Endothelial cell of umbilical vein (primary cell): ENCODE measurements around the gene HDAC7. TPM values are rescaled to one million over a fixed set of nuclear protein-coding genes. Genes with fewer than 3 reads are reported as not detected.
A peak's percentile ranks its signal among the peaks of the same experiment; 100 is the strongest.

Experiments
- BruUV-seq: library from RNA; stranded (reverse); fragments of 400-500 nt; replicated peaks from 2 replicates; lab custom pipeline; 2021; lab: Mats Ljungman, UMichigan
- CTCF ChIA-PET: fragments of 300-600, 350-600 bp; sonication (Branson Sonifier 250); formaldehyde crosslinking; loops from one replicate; lab custom pipeline; 2021; ENCODE audit warnings: antibody characterized with exemption, inconsistent platforms; lab: Charles Lee
- POLR2A ChIA-PET: fragments of 300-600, 350-600 bp; sonication (Branson Sonifier 250); formaldehyde crosslinking; loops from one replicate; lab custom pipeline; 2021; ENCODE audit warnings: antibody characterized with exemption, inconsistent platforms; lab: Charles Lee
- DNase-seq: peaks from one replicate; pipeline ENCODE4 v3.0.0-alpha.2; 2011; ENCODE audit warnings: low read depth, low spot score
- FAIRE-seq: peaks from 2 replicates; lab custom pipeline; 2011; peaks lifted over from hg19 to GRCh38; lab: Jason Lieb, UNC
- H2AFZ ChIP-seq: 2 replicates; pipeline ENCODE4 v1.6.0; 2012; ENCODE audit warnings: low read depth, low read length, control low read depth, inconsistent platforms
- H3K27ac ChIP-seq: 2 replicates; pipeline ENCODE4 v1.5.1; 2011; ENCODE audit warnings: low read depth, mild to moderate bottlenecking, control low read depth, low read length, moderate library complexity; ENCODE audit not compliant: insufficient read depth
- H3K27me3 ChIP-seq, 2 experiments: 2 replicates each; pipeline versions ENCODE4 v1.6.0 to v1.6.1; 2011; ENCODE audit warnings: low read length in 2 of 2, mixed read lengths in 1 of 2; ENCODE audit not compliant: control insufficient read depth in 2 of 2, insufficient read depth in 2 of 2
- H3K36me3 ChIP-seq, 2 experiments: 2 replicates in 1 of 2; 3 replicates in 1 of 2; pipeline ENCODE4 v1.5.1; 2011; ENCODE audit warnings: low read length in 2 of 2, mild to moderate bottlenecking in 1 of 2, moderate library complexity in 1 of 2; ENCODE audit not compliant: control insufficient read depth in 2 of 2, insufficient read depth in 2 of 2; ENCODE audit errors: extremely low read depth in 1 of 2
- H3K4me1 ChIP-seq: 3 replicates; pipeline ENCODE4 v1.5.1; 2011; ENCODE audit warnings: mild to moderate bottlenecking, low read length; ENCODE audit not compliant: control insufficient read depth, insufficient read depth; ENCODE audit errors: extremely low read depth
- H3K4me2 ChIP-seq: 2 replicates; pipeline ENCODE4 v1.6.1; 2011; ENCODE audit warnings: low read length, control low read depth, mixed read lengths; ENCODE audit not compliant: insufficient read depth
- H3K4me3 ChIP-seq, 3 experiments: fragments of 200-600 bp in 1 of 3; sonication (generic), shearing (Covaris generic) in 1 of 3; replicated peaks in 1 of 3; 2 replicates each; pipeline ENCODE4 v1.5.1; 2011 to 2016; ENCODE audit warnings: control low read depth in 3 of 3, low read length in 3 of 3, mild to moderate bottlenecking in 2 of 3, inconsistent platforms in 1 of 3, low read depth in 1 of 3, moderate library complexity in 1 of 3; ENCODE audit not compliant: insufficient read depth in 1 of 3
- H3K79me2 ChIP-seq: 2 replicates; pipeline ENCODE4 v1.6.0; 2012; ENCODE audit warnings: low read length, inconsistent platforms; ENCODE audit not compliant: control insufficient read depth, insufficient read depth
- H3K9ac ChIP-seq: replicated peaks from 2 replicates; pipeline ENCODE3; 2011; ENCODE audit warnings: low read length, control low read depth; ENCODE audit not compliant: insufficient read depth; ENCODE audit errors: extremely low read depth
- H3K9me1 ChIP-seq: replicated peaks from 3 replicates; pipeline ENCODE4 v1.6.0; 2011; ENCODE audit warnings: mild to moderate bottlenecking, low read length; ENCODE audit not compliant: control insufficient read depth, insufficient read depth; ENCODE audit errors: extremely low read depth
- H3K9me3 ChIP-seq: replicated peaks from 2 replicates; pipeline ENCODE4 v1.5.1; 2012; ENCODE audit warnings: low read length, inconsistent platforms; ENCODE audit not compliant: control insufficient read depth, insufficient read depth
- H4K20me1 ChIP-seq: replicated peaks from 2 replicates; pipeline ENCODE3; 2011; ENCODE audit warnings: mild to moderate bottlenecking, low read length; ENCODE audit not compliant: control insufficient read depth, insufficient read depth; ENCODE audit errors: extremely low read depth
- EZH2 ChIP-seq: IDR thresholded peaks from 2 replicates; pipeline ENCODE4 v1.6.1; 2012; ENCODE audit warnings: borderline replicate concordance, low read depth, mild to moderate bottlenecking, moderate library complexity, low read length, inconsistent platforms; ENCODE audit not compliant: severe bottlenecking
- FOS ChIP-seq: IDR thresholded peaks from 2 replicates; pipeline ENCODE4 v1.6.1; 2011; ENCODE audit warnings: mild to moderate bottlenecking, low read length, moderate library complexity, borderline replicate concordance; ENCODE audit not compliant: insufficient read depth
- GATA2 ChIP-seq: IDR thresholded peaks from 2 replicates; pipeline ENCODE4 v1.7.0; 2011; ENCODE audit warnings: low read depth, mild to moderate bottlenecking, moderate library complexity, mixed read lengths, low read length; ENCODE audit not compliant: insufficient read length, insufficient read depth
- JUN ChIP-seq: IDR thresholded peaks from 2 replicates; pipeline ENCODE4 v1.6.1; 2011; ENCODE audit warnings: borderline replicate concordance, low read depth; ENCODE audit not compliant: insufficient read length, insufficient read depth
- MAX ChIP-seq: IDR thresholded peaks from 2 replicates; pipeline ENCODE4 v1.6.1; 2011; ENCODE audit not compliant: insufficient read depth, insufficient read length
- MYC ChIP-seq: IDR thresholded peaks from one replicate; pipeline ENCODE4 v1.6.1; 2011; ENCODE audit warnings: mild to moderate bottlenecking, low read depth, low read length
- POLR2A ChIP-seq: IDR thresholded peaks from 2 replicates; pipeline ENCODE4 v1.6.1; 2012; ENCODE audit warnings: low read depth, mild to moderate bottlenecking, control low read depth, low read length
- POLR2AphosphoS5 ChIP-seq: IDR thresholded peaks from 2 replicates; pipeline ENCODE4 v1.6.1; 2012; ENCODE audit warnings: low read depth, mild to moderate bottlenecking, control low read depth, low read length, moderate library complexity; ENCODE audit not compliant: insufficient read depth
- dilution Hi-C: fragments of 300-500 bp; cut with MboI; formaldehyde crosslinking; loops from one replicate; pipeline ENCODE4 v1.15.0; 2019; ENCODE audit warnings: low sequenced_read_pairs; ENCODE audit not compliant: extremely low pct_ligation_motif_present
- intact Hi-C: fragments of 100-400 bp; cut with micrococcal nuclease; formaldehyde crosslinking; loops from one replicate; pipeline ENCODE4 v1.10.0; 2022
- polyA plus RNA-seq, 4 experiments: library from polyadenylated mRNA; depleted of rRNA in 3 of 4; stranded (reverse) in 3 of 4; unstranded in 1 of 4; fragments of >200 nt; gene quantifications; 2 replicates each; pipeline versions ENCODE4 v1.2.1 to v1.2.3, GENCODE V29; 2011 to 2012; ENCODE audit warnings: missing spikeins in 1 of 4
- total RNA-seq: library from RNA; stranded (reverse); gene quantifications from 2 replicates; pipeline ENCODE4 v1.2.3, GENCODE V29; 2021
- TF ChIP-seq, protein P1 (sequence below), 2 donors: IDR thresholded peaks; 1 replicate in 1 of 2; 2 replicates in 1 of 2; pipeline ENCODE4 v1.5.1; 2011; ENCODE audit warnings: low read length in 2 of 2, mild to moderate bottlenecking in 2 of 2, moderate library complexity in 2 of 2, control low read depth in 1 of 2, inconsistent platforms in 1 of 2, low read depth in 1 of 2; ENCODE audit not compliant: insufficient read depth in 1 of 2; ENCODE audit errors: extremely low read depth in 1 of 2

The HDAC7 gene
- total and polyA plus RNA-seq, 2 donors (not counting 3 experiments of a cell fraction or from before 2014, with no cell fraction given) = 119 to 249 TPM

DNA sequence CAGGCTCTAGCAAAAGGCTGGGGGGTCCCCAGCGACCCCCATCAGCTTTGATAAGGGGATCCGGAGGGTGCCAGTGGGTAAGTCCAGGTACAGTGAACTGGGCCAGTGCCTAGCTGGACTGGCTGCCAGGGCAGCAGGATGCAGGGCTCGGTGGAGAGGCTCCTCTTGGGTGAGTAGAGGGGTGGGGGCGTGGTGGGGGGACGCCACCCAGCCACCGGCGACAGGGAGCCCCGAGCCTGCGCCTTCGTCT is 61.2 kb downstream of the HDAC7 start:
- intact Hi-C loops = loop anchor here (1.0 to 5.0 kb wide), 3 partner anchors 15 to 959 kb away; partner anchors contain the start of genes CCNT1 and SLC48A1
- POLR2A ChIA-PET = interaction anchor here (1.4 to 1.6 kb wide), 3 partner anchors 15 to 62 kb away, joined by 3 to 11 read pairs (median 8); no protein-coding TSS in a partner anchor

More for the DNA sequence above, 61.2 kb downstream of the HDAC7 start:
- Histone ChIP-seq H4K20me1 (no peaks in the 10 kb centered on the region), H3K9me1 (no peaks in the 10 kb centered on the region), H3K9ac (peak overlapping the region; percentile 85), H3K9me3 (no peaks in the 10 kb centered on the region), H3K4me2 (peak overlapping the region; percentile 52), H3K4me3 (peak overlapping the region; percentile 50 to 71 (median 62)), H2AFZ (no peak overlapping the region), H3K79me2 (peaks cover 32% of the 10 kb centered on the region), H3K27ac (peak overlapping the region; percentile 95), H3K36me3 (no peaks in the 10 kb centered on the region), H3K4me1 (peaks cover 57% of the 10 kb centered on the region), H3K27me3 (no peaks in the 10 kb centered on the region)
- TSS peak; percentile 36 for BruUV-seq
- DNase-seq (no peak), FAIRE-seq (no peak)
- dilution Hi-C loops = no loop called here
- TF ChIP-seq FOS (no peak), EZH2 (no peak), JUN (no peak), GATA2 (no peak), MYC (no peak), MAX (no peak), POLR2AphosphoS5 (no peak), POLR2A (no peak)
- TF ChIP-seq, protein P1, sequence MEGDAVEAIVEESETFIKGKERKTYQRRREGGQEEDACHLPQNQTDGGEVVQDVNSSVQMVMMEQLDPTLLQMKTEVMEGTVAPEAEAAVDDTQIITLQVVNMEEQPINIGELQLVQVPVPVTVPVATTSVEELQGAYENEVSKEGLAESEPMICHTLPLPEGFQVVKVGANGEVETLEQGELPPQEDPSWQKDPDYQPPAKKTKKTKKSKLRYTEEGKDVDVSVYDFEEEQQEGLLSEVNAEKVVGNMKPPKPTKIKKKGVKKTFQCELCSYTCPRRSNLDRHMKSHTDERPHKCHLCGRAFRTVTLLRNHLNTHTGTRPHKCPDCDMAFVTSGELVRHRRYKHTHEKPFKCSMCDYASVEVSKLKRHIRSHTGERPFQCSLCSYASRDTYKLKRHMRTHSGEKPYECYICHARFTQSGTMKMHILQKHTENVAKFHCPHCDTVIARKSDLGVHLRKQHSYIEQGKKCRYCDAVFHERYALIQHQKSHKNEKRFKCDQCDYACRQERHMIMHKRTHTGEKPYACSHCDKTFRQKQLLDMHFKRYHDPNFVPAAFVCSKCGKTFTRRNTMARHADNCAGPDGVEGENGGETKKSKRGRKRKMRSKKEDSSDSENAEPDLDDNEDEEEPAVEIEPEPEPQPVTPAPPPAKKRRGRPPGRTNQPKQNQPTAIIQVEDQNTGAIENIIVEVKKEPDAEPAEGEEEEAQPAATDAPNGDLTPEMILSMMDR (IDR thresholded peaks at IDR 0.05; ENCODE audit: extremely low read depth in 1 of 2, insufficient read depth in 1 of 2, low read depth in 1 of 2, low read length in 2 of 2) = no peak
- CTCF ChIA-PET = interaction anchor here (0.6 to 8.4 kb wide), 18 partner anchors 9 to 191 kb away, joined by 3 to 191 read pairs (median 6); partner anchors contain the start of genes RPAP3 and SLC48A1
